Measurements from ENCODE around the gene GREM2. TPM values are rescaled to one million over a fixed set of nuclear protein-coding genes. Genes with fewer than 3 reads are reported as not detected.

GREM2 gene
- total RNA-seq, 4 donors from 2014 or later: 0.22 TPM; not detected in 3

DNA sequence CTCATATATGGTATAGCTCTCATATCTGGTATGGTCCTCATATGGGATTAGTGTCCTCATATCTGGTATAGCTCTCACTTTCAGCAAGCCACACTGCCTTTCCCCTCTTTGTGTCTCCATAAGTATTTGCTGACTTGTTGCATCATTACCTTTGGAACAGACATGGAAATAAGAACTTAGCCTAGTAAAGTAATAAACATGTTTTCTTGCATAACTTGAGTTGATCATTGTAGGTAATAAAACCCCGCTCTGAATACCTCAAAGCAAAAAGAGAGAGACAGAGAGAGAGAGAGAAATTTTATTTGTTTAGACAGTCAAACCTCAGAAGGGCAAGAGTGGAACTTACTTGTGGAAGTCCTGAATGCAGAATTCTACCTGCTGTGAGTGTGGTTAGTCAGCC, 170.3 kb downstream of the GREM2 start:
- TF ChIP-seq, protein P1, sequence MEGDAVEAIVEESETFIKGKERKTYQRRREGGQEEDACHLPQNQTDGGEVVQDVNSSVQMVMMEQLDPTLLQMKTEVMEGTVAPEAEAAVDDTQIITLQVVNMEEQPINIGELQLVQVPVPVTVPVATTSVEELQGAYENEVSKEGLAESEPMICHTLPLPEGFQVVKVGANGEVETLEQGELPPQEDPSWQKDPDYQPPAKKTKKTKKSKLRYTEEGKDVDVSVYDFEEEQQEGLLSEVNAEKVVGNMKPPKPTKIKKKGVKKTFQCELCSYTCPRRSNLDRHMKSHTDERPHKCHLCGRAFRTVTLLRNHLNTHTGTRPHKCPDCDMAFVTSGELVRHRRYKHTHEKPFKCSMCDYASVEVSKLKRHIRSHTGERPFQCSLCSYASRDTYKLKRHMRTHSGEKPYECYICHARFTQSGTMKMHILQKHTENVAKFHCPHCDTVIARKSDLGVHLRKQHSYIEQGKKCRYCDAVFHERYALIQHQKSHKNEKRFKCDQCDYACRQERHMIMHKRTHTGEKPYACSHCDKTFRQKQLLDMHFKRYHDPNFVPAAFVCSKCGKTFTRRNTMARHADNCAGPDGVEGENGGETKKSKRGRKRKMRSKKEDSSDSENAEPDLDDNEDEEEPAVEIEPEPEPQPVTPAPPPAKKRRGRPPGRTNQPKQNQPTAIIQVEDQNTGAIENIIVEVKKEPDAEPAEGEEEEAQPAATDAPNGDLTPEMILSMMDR (IDR thresholded peaks at IDR 0.05; ENCODE audit: low read depth): no peak

Small RNAs within 50 kb of the gene (small RNA-seq; reads per million reads assigned to genes)
- not detected for gene RNU5F-8P

All from subcutaneous adipose tissue (tissue), 4 donors.